HepG2 (cell line): ENCODE data around the gene PDE8B. TPM values are rescaled to one million over a fixed set of nuclear protein-coding genes. Genes with fewer than 3 reads are reported as not detected.

ENCODE experiments used
- ATAC-seq: fragments of 200-7000 bp; cut with Tn5 transposase; 3 replicates; pipeline ENCODE4 v1.9.1; 2020; ENCODE audit warnings: mild to moderate bottlenecking, moderate library complexity
- BruUV-seq: library from RNA; stranded (reverse); fragments of 400-500 nt; replicated peaks from 2 replicates; lab custom pipeline; 2021; lab: Mats Ljungman, UMichigan
- CTCF ChIA-PET: fragments of 300-600 bp; formaldehyde crosslinking; extraction: SDS; loops from one replicate; lab custom pipeline; 2021; ENCODE audit warnings: low total read pairs, inconsistent platforms, low intra/inter-chr PET ratio; lab: Yijun Ruan, JAX
- POLR2A ChIA-PET: fragments of 350-600 bp; sonication (Branson Sonifier 250); formaldehyde crosslinking; loops from one replicate; lab custom pipeline; 2020; ENCODE audit warnings: antibody characterized with exemption, inconsistent platforms; lab: Yijun Ruan, JAX
- DNase-seq: peaks from one replicate; pipeline ENCODE4 v3.0.0-alpha.2; 2015; ENCODE audit warnings: low spot score
- FAIRE-seq: peaks from 3 replicates; lab custom pipeline; 2011; peaks lifted over from hg19 to GRCh38; lab: Jason Lieb, UNC
- H2AFZ ChIP-seq: one replicate; pipeline ENCODE4 v1.6.1; 2011; ENCODE audit warnings: low read length, inconsistent platforms
- H3K27ac ChIP-seq: fragments of 300-600 bp; 3 replicates; pipeline ENCODE4 v1.8.0; 2011; ENCODE audit warnings: mixed run types, mild to moderate bottlenecking, mixed read lengths, low read length, inconsistent platforms; ENCODE audit not compliant: insufficient read depth; ENCODE audit errors: extremely low read length
- H3K27me3 ChIP-seq, 2 experiments: fragments of 200-600 bp in 1 of 2; 2 replicates in 1 of 2; 3 replicates in 1 of 2; pipeline versions ENCODE4 v1.6.0 to v1.8.0; 2011; ENCODE audit warnings: low read length in 2 of 2, mild to moderate bottlenecking in 2 of 2, moderate library complexity in 2 of 2, inconsistent platforms in 1 of 2; ENCODE audit not compliant: insufficient read depth in 2 of 2, control insufficient read depth in 1 of 2
- H3K36me3 ChIP-seq, 2 experiments: fragments of 200-600 bp in 1 of 2; replicated peaks in 1 of 2; 2 replicates in 1 of 2; 3 replicates in 1 of 2; pipeline versions ENCODE4 v1.5.1 to v1.8.0; 2011; ENCODE audit warnings: low read length in 2 of 2, inconsistent platforms in 1 of 2; ENCODE audit not compliant: insufficient read depth in 2 of 2, control insufficient read depth in 1 of 2
- H3K4me1 ChIP-seq: 2 replicates; pipeline ENCODE4 v1.5.1; 2012; ENCODE audit warnings: low read length, inconsistent platforms; ENCODE audit not compliant: insufficient read depth
- H3K4me2 ChIP-seq: 2 replicates; pipeline ENCODE4 v1.6.0; 2011; ENCODE audit warnings: low read depth, low read length, inconsistent platforms
- H3K4me3 ChIP-seq, 3 experiments: fragments of 200-600 bp in 1 of 3; sonication (generic), shearing (Covaris generic) in 1 of 3; replicated peaks in 1 of 3; 2 replicates each; pipeline ENCODE4 v1.5.1; 2011 to 2016; ENCODE audit warnings: low read length in 3 of 3, inconsistent platforms in 2 of 3, low read depth in 2 of 3, mild to moderate bottlenecking in 2 of 3, control low read depth in 1 of 3, mixed read lengths in 1 of 3; ENCODE audit not compliant: insufficient read depth in 1 of 3
- H3K79me2 ChIP-seq: one replicate; pipeline ENCODE4 v1.6.1; 2011; ENCODE audit warnings: low read length, inconsistent platforms; ENCODE audit not compliant: insufficient read depth
- H3K9ac ChIP-seq: 2 replicates; pipeline ENCODE4 v1.6.0; 2011; ENCODE audit warnings: mild to moderate bottlenecking, low read depth, low read length, inconsistent platforms; ENCODE audit not compliant: insufficient read depth
- H3K9me3 ChIP-seq: 2 replicates; pipeline ENCODE4 v1.5.1; 2012; ENCODE audit warnings: mild to moderate bottlenecking, low read length
- H4K20me1 ChIP-seq: 2 replicates; pipeline ENCODE4 v1.6.0; 2011; ENCODE audit warnings: inconsistent platforms, mild to moderate bottlenecking, low read length, moderate library complexity; ENCODE audit not compliant: insufficient read depth
- ARNT ChIP-seq: fragments of 450-650 bp; IDR thresholded peaks from 2 replicates; pipeline ENCODE4 v1.6.1; 2017
- ATF6 ChIP-seq: sonication (generic); formaldehyde crosslinking; conservative IDR thresholded peaks from 2 replicates; pipeline ENCODE4 v1.4.0; 2020; ENCODE audit warnings: missing genetic modification reagents
- EHMT2 ChIP-seq: fragments of 200-600 bp; sonication (generic); IDR thresholded peaks from 2 replicates; pipeline ENCODE4 v1.7.0; 2017; ENCODE audit warnings: antibody characterized with exemption, low read depth, low read length, borderline replicate concordance
- ETV6 ChIP-seq: sonication (generic); formaldehyde crosslinking; conservative IDR thresholded peaks from 2 replicates; pipeline ENCODE4 v1.4.0; 2020; ENCODE audit warnings: missing genetic modification reagents
- FIP1L1 ChIP-seq: fragments of 200-400 bp; formaldehyde crosslinking; IDR thresholded peaks from 2 replicates; pipeline ENCODE4 v1.6.1; 2018; ENCODE audit warnings: low read depth, mild to moderate bottlenecking, low read length, moderate library complexity, borderline replicate concordance; ENCODE audit not compliant: insufficient read depth
- GABPA ChIP-seq, 2 experiments: IDR thresholded peaks; 2 replicates each; pipeline ENCODE4 v1.6.1; 2011 to 2016; ENCODE audit warnings: low read depth in 2 of 2, low read length in 1 of 2, missing biosample characterization in 1 of 2, missing genetic modification characterization in 1 of 2
- PLSCR1 ChIP-seq: sonication (generic); formaldehyde crosslinking; IDR thresholded peaks from 2 replicates; pipeline ENCODE4 v1.5.0; 2020; ENCODE audit warnings: missing genetic modification reagents, mild to moderate bottlenecking, borderline replicate concordance
- SMAD1 ChIP-seq: sonication (generic); formaldehyde crosslinking; IDR thresholded peaks from 2 replicates; pipeline ENCODE4 v1.4.0; 2020; ENCODE audit warnings: missing genetic modification reagents, low read depth, mild to moderate bottlenecking, borderline replicate concordance
- SOX13 ChIP-seq, 3 experiments: fragments of 450-650 bp in 1 of 3; sonication (generic) in 1 of 3; formaldehyde crosslinking in 1 of 3; IDR thresholded peaks in 2 of 3; conservative IDR thresholded peaks in 1 of 3; 2 replicates each; pipeline versions ENCODE4 v1.5.0 to v1.6.1; 2016 to 2020; ENCODE audit warnings: antibody characterized with exemption in 1 of 3, mild to moderate bottlenecking in 1 of 3, missing compliant biosample characterization in 1 of 3, missing genetic modification reagents in 1 of 3, moderate library complexity in 1 of 3
- THYN1 ChIP-seq: sonication (generic); formaldehyde crosslinking; IDR thresholded peaks from 2 replicates; pipeline ENCODE4 v1.8.1; 2023; ENCODE audit warnings: low read depth, mild to moderate bottlenecking, moderate library complexity, missing genetic modification reagents, borderline replicate concordance
- ZFP36L2 ChIP-seq: sonication (generic); formaldehyde crosslinking; IDR thresholded peaks from 2 replicates; pipeline ENCODE4 v1.4.0; 2020; ENCODE audit warnings: missing genetic modification reagents
- ZNF121 ChIP-seq: sonication (generic); formaldehyde crosslinking; IDR thresholded peaks from 2 replicates; pipeline ENCODE4 v1.5.0; 2020; ENCODE audit warnings: mild to moderate bottlenecking, missing genetic modification reagents
- ZNF282 ChIP-seq: fragments of 450-650 bp; IDR thresholded peaks from 2 replicates; pipeline ENCODE4 v1.6.1; 2018; ENCODE audit not compliant: partially characterized antibody
- ZNF30 ChIP-seq: sonication (generic); formaldehyde crosslinking; IDR thresholded peaks from 2 replicates; pipeline ENCODE4 v1.5.0; 2020; ENCODE audit warnings: mild to moderate bottlenecking, missing genetic modification reagents
- ZNF639 ChIP-seq: conservative IDR thresholded peaks from 2 replicates; pipeline ENCODE4 v1.6.1; 2018; ENCODE audit warnings: missing genetic modification reagents
- ZNF687 ChIP-seq: sonication (generic); formaldehyde crosslinking; IDR thresholded peaks from 2 replicates; pipeline ENCODE4 v1.5.1; 2020; ENCODE audit warnings: mild to moderate bottlenecking, missing genetic modification reagents, moderate library complexity
- WGBS: methylation state at CpG from one replicate; pipeline ENCODE4 v1.1.6; 2017; ENCODE audit warnings: low lambda C conversion rate; 5-methylcytosine and 5-hydroxymethylcytosine counted together
- in situ Hi-C: cut with HindIII; loops from 2 replicates; pipeline ENCODE4 v1.10.0; 2017; ENCODE audit warnings: low pct_unique_long_range_greater_than_20kb; ENCODE audit not compliant: extremely low pct_ligation_motif_present
- intact Hi-C: fragments of 100-400 bp; cut with micrococcal nuclease; formaldehyde crosslinking; loops from one replicate; pipeline ENCODE4 v1.10.0; 2022; ENCODE audit not compliant: unreplicated experiment
- polyA plus RNA-seq, 8 experiments: library from polyadenylated mRNA; depleted of rRNA in 3 of 8; stranded (reverse) in 7 of 8; unstranded in 1 of 8; fragments of >200 nt; fragmentation: Illumina TruSeq in 4 of 8; extraction: Trizol in 4 of 8; gene quantifications; 2 replicates each; pipeline versions ENCODE4 v1.2.1 to v1.2.3, GENCODE V29; 2011 to 2016; ENCODE audit warnings: low read depth in 4 of 8, missing spikeins in 1 of 8, mixed read lengths in 1 of 8; ENCODE audit not compliant: insufficient read depth in 1 of 8
- total RNA-seq, 5 experiments: library from RNA; depleted of rRNA; stranded (reverse); fragments of >200 nt; fragmentation: Illumina TruSeq; extraction: Trizol; gene quantifications; 2 replicates each; pipeline ENCODE4 v1.2.3, GENCODE V29; 2016; ENCODE audit warnings: low read depth in 1 of 5

Gene PDE8B
- total and polyA plus RNA-seq, 2 of the 13 experiments (the other 11 are each of a cell fraction or from before 2014, with no cell fraction given): 0.07 TPM; not detected in 1

- H3K79me2 ChIP-seq: no peaks in the 10 kb centered on the region
- H4K20me1 ChIP-seq: no peaks in the 10 kb centered on the region
- DNase-seq: no peak
- in situ Hi-C loops: no loop called here
- no TSS peak for BruUV-seq
- no peak overlapping the region for H3K9ac ChIP-seq
- FAIRE-seq: no peak
- H2AFZ ChIP-seq: no peak overlapping the region
- WGBS: 36% methylated on average over 4 of the region's 4 CpGs
- H3K27ac ChIP-seq: no peak overlapping the region
- intact Hi-C loops: no loop called here
- H3K4me1 ChIP-seq: no peaks in the 10 kb centered on the region
- H3K4me3 ChIP-seq: no peak overlapping the region
- H3K4me2 ChIP-seq: no peak overlapping the region
- no peaks in the 10 kb centered on the region for H3K9me3 ChIP-seq
- ChIA-PET POLR2A (no interaction called here), CTCF (no interaction called here)
- peaks cover 0 to 1% of the 10 kb centered on the region in 2 experiments; a peak in 2 of 5 replicates for H3K27me3 ChIP-seq
- ATAC-seq: no peak
- no peaks in the 10 kb centered on the region for H3K36me3 ChIP-seq
- no peak for TF ChIP-seq ZNF121
- TF ChIP-seq GABPA (IDR thresholded peaks at IDR 0.05; ENCODE audit: low read depth, low read length): no peak
- TF ChIP-seq GABPA (CRISPR knock-in tag; IDR thresholded peaks at IDR 0.05; ENCODE audit: low read depth): no peak
- no peak for TF ChIP-seq PLSCR1 (CRISPR knock-in tag)
- TF ChIP-seq SOX13 (IDR thresholded peaks at IDR 0.05): no peak
- no peak for TF ChIP-seq SOX13 (CRISPR knock-in tag; conservative IDR thresholded peaks at IDR 0.05 in 1 of 2, IDR thresholded peaks at IDR 0.05 in 1 of 2)
- TF ChIP-seq ZNF30 (CRISPR knock-in tag): no peak
- TF ChIP-seq ETV6: no peak
- TF ChIP-seq ZNF282: no peak
- TF ChIP-seq EHMT2: no peak
- TF ChIP-seq SMAD1 (CRISPR knock-in tag): no peak
- no peak for TF ChIP-seq FIP1L1
- TF ChIP-seq ZFP36L2 (CRISPR knock-in tag): no peak
- no peak for TF ChIP-seq THYN1 (CRISPR knock-in tag)
- no peak for TF ChIP-seq ZNF687 (CRISPR knock-in tag)
- TF ChIP-seq ZNF639: no peak
- TF ChIP-seq ARNT: no peak
- no peak for TF ChIP-seq ATF6 (CRISPR knock-in tag)
Measured at GRCh38 chr5:77322406-77322805, 111.9 kb downstream of the PDE8B start.
